ENCODE data around the gene MTMR3.

GRCh38 chr22:29926057-29926456 lies 43.1 kb downstream of the MTMR3 start:
- TF ChIP-seq CTCF (IDR thresholded peaks at IDR 0.05; ENCODE audit: low read depth, low read length, missing input control) (no peak), TAF1 (conservative IDR thresholded peaks at IDR 0.05) (no peak), ATF3 (IDR thresholded peaks at IDR 0.05) (no peak), EGR1 (IDR thresholded peaks at IDR 0.05; ENCODE audit: low read depth in 2 of 2) (no peak), RAD21 (IDR thresholded peaks at IDR 0.05) (no peak), ZBTB33 (IDR thresholded peaks at IDR 0.05) (no peak), HNF4A (conservative IDR thresholded peaks at IDR 0.05) (no peak)
